Tibial artery (tissue), 4 donors: ENCODE measurements around the gene OR6B3.
A peak's percentile ranks its signal among the peaks of the same experiment; 100 is the strongest.

Experiments
- DNase-seq, 2 donors: peaks; one replicate each; pipeline ENCODE4 v3.0.0-alpha.2; 2019
- H3K27ac ChIP-seq, 2 donors: fragments of 200-600 bp; sonication (generic) in 1 of 2; 1 replicate in 1 of 2; 2 replicates in 1 of 2; pipeline ENCODE4 v1.5.1; 2018 to 2019; ENCODE audit warnings: mild to moderate bottlenecking in 1 of 2
- H3K27me3 ChIP-seq, 2 donors: fragments of 200-600 bp; sonication (generic) in 1 of 2; one replicate each; pipeline versions ENCODE4 v1.5.1 to v1.6.0; 2016 to 2019
- H3K36me3 ChIP-seq, 3 donors: fragments of 200-600 bp; sonication (generic) in 2 of 3; one replicate each; pipeline ENCODE4 v1.5.1; 2016 to 2019; ENCODE audit warnings: mild to moderate bottlenecking in 2 of 3
- H3K4me1 ChIP-seq, 4 donors: fragments of 200-600 bp; sonication (generic) in 2 of 4; 1 replicate in 3 of 4; 2 replicates in 1 of 4; pipeline ENCODE4 v1.5.1; 2016 to 2019
- H3K4me3 ChIP-seq, 2 donors: fragments of 200-600 bp; sonication (generic) in 1 of 2; 1 replicate in 1 of 2; 2 replicates in 1 of 2; pipeline ENCODE4 v1.5.1; 2018 to 2019; ENCODE audit warnings: mild to moderate bottlenecking in 2 of 2
- H3K9me3 ChIP-seq, 3 donors: fragments of 200-600 bp; sonication (generic) in 1 of 3; one replicate each; pipeline ENCODE4 v1.5.1; 2016 to 2019
- CTCF ChIP-seq, 2 experiments: fragments of 200-600 bp in 1 of 2; fragments of 450-650 bp in 1 of 2; IDR thresholded peaks; one replicate each; pipeline ENCODE4 v1.5.1; 2017 to 2019; ENCODE audit warnings: antibody characterized with exemption in 2 of 2, mild to moderate bottlenecking in 1 of 2, moderate library complexity in 1 of 2
- intact Hi-C: fragments of 100-400 bp; cut with DNase I; formaldehyde crosslinking; loops from one replicate; pipeline ENCODE4 v1.15.0; 2023; ENCODE audit warnings: low total_unique reads

OR6B3 gene

GRCh38 chr2:240066489-240066888, 13.2 kb upstream of the OR6B3 start:
- no peak for TF ChIP-seq CTCF (IDR thresholded peaks at IDR 0.05)
- H3K9me3 ChIP-seq: peaks cover 0 to 5% (median 0%) of the 10 kb centered on the region in 3 donors
- intact Hi-C loops: no loop called here
- no peak overlapping the region for H3K27ac ChIP-seq
- H3K36me3 ChIP-seq: no peaks in the 10 kb centered on the region
- H3K4me3 ChIP-seq: no peak overlapping the region
- no peaks in the 10 kb centered on the region for H3K4me1 ChIP-seq
- DNase-seq: no peak
- H3K27me3 ChIP-seq: peaks cover 0 to 6% of the 10 kb centered on the region in 2 donors

- no peak for DNase-seq
- Histone ChIP-seq H3K27ac (no peak overlapping the region), H3K4me3 (no peak overlapping the region), H3K4me1 (no peaks in the 10 kb centered on the region), H3K27me3 (peaks cover 0 to 6% of the 10 kb centered on the region in 2 donors), H3K9me3 (peaks cover 0 to 5% (median 0%) of the 10 kb centered on the region in 3 donors), H3K36me3 (no peaks in the 10 kb centered on the region)
- intact Hi-C loops: no loop called here
- TF ChIP-seq CTCF (IDR thresholded peaks at IDR 0.05): no peak
These were observed 11.6 kb upstream of the OR6B3 start for GRCh38 chr2:240064898-240065297.

- no peak overlapping the region for H3K4me3 ChIP-seq
These were observed 7.8 kb upstream of the OR6B3 start for GRCh38 chr2:240060977-240061591.

GRCh38 chr2:240056678-240057077, 3.4 kb upstream of the OR6B3 start:
- Histone ChIP-seq H3K36me3 (no peaks in the 10 kb centered on the region), H3K4me3 (no peak overlapping the region), H3K27me3 (peaks cover 0 to 54% of the 10 kb centered on the region in 2 donors), H3K4me1 (no peaks in the 10 kb centered on the region), H3K9me3 (no peaks in the 10 kb centered on the region), H3K27ac (no peak overlapping the region)
- intact Hi-C loops: no loop called here
- no peak for TF ChIP-seq CTCF (IDR thresholded peaks at IDR 0.05)
- DNase-seq: no peak

More at GRCh38 chr2:240060977-240061591, 7.8 kb upstream of the OR6B3 start:
- DNase-seq: no peak
- TF ChIP-seq CTCF (IDR thresholded peaks at IDR 0.05): peak; percentile 51 to 54
- no peaks in the 10 kb centered on the region for H3K4me1 ChIP-seq
- H3K36me3 ChIP-seq: no peaks in the 10 kb centered on the region
- no peak overlapping the region for H3K27ac ChIP-seq
- no peaks in the 10 kb centered on the region for H3K9me3 ChIP-seq
- intact Hi-C loops: loop anchor here (2.0 kb wide), 1 partner anchor 84 kb away; no protein-coding TSS in a partner anchor
- H3K27me3 ChIP-seq: peaks cover 0 to 24% of the 10 kb centered on the region in 2 donors

- Histone ChIP-seq H3K27ac (no peak overlapping the region), H3K4me1 (no peaks in the 10 kb centered on the region), H3K36me3 (no peaks in the 10 kb centered on the region), H3K27me3 (peaks cover 0 to 55% of the 10 kb centered on the region in 2 donors), H3K9me3 (no peaks in the 10 kb centered on the region), H3K4me3 (no peak overlapping the region)
- TF ChIP-seq CTCF (IDR thresholded peaks at IDR 0.05): no peak
- DNase-seq: no peak
- intact Hi-C loops: no loop called here
These were observed 2.0 kb upstream of the OR6B3 start for GRCh38 chr2:240055177-240055917.
